GM23248 (cell line): Measurements from ENCODE around the gene REV3L. TPM values are rescaled to one million over a fixed set of nuclear protein-coding genes. Genes with fewer than 3 reads are reported as not detected.

Source experiments
- DNase-seq: peaks from one replicate; pipeline ENCODE4 v3.0.0-alpha.2; 2015
- H2AFZ ChIP-seq: fragments of 200-600 bp; sonication (generic); 2 replicates; pipeline ENCODE4 v1.6.1; 2016; ENCODE audit warnings: antibody characterized with exemption
- H3F3A ChIP-seq: fragments of 200-600 bp; sonication (generic); 2 replicates; pipeline ENCODE4 v1.6.1; 2016; ENCODE audit warnings: mild to moderate bottlenecking, antibody characterized with exemption, mixed run types; ENCODE audit not compliant: insufficient read depth
- H3K27ac ChIP-seq: fragments of 200-600 bp; sonication (generic); 2 replicates; pipeline ENCODE4 v1.5.1; 2016; ENCODE audit warnings: mild to moderate bottlenecking
- H3K27me3 ChIP-seq: fragments of 200-600 bp; sonication (generic); replicated peaks from 2 replicates; pipeline ENCODE4 v1.6.1; 2016; ENCODE audit warnings: mild to moderate bottlenecking; ENCODE audit not compliant: insufficient read depth
- H3K36me3 ChIP-seq: fragments of 200-600 bp; sonication (generic); 2 replicates; pipeline ENCODE4 v1.6.1; 2016; ENCODE audit warnings: low read depth, mild to moderate bottlenecking
- H3K4me1 ChIP-seq: fragments of 200-600 bp; sonication (generic); 2 replicates; pipeline ENCODE4 v1.6.1; 2016; ENCODE audit warnings: mild to moderate bottlenecking; ENCODE audit not compliant: insufficient read depth
- H3K4me2 ChIP-seq: fragments of 200-600 bp; sonication (generic); one replicate; pipeline ENCODE4 v1.6.1; 2016; ENCODE audit warnings: mild to moderate bottlenecking; ENCODE audit not compliant: unreplicated experiment
- H3K4me3 ChIP-seq: fragments of 200-600 bp; sonication (generic); 2 replicates; pipeline ENCODE4 v1.5.1; 2016; ENCODE audit warnings: mild to moderate bottlenecking
- H3K79me2 ChIP-seq: fragments of 200-600 bp; sonication (generic); 2 replicates; pipeline ENCODE4 v1.6.1; 2016; ENCODE audit warnings: mild to moderate bottlenecking; ENCODE audit not compliant: insufficient read depth
- H3K9ac ChIP-seq: fragments of 200-600 bp; sonication (generic); 2 replicates; pipeline ENCODE4 v1.6.1; 2016; ENCODE audit warnings: mild to moderate bottlenecking
- H3K9me2 ChIP-seq: fragments of 200-600 bp; sonication (generic); 2 replicates; pipeline ENCODE4 v1.6.1; 2016; ENCODE audit warnings: mixed run types, mild to moderate bottlenecking, moderate library complexity; ENCODE audit not compliant: insufficient read depth
- H3K9me3 ChIP-seq: fragments of 200-600 bp; sonication (generic); one replicate; pipeline ENCODE4 v1.6.1; 2017; ENCODE audit warnings: low read depth
- H4K20me1 ChIP-seq: fragments of 200-600 bp; sonication (generic); 2 replicates; pipeline ENCODE4 v1.6.0; 2016; ENCODE audit not compliant: insufficient read depth
- EZH2 ChIP-seq: fragments of 200-600 bp; sonication (generic); IDR thresholded peaks from 2 replicates; pipeline ENCODE4 v1.6.1; 2018; ENCODE audit warnings: antibody characterized with exemption, mild to moderate bottlenecking; ENCODE audit not compliant: insufficient read depth, poor library complexity, severe bottlenecking
- EZH2phosphoT487 ChIP-seq: fragments of 200-600 bp; sonication (generic); IDR thresholded peaks from 2 replicates; pipeline ENCODE4 v1.6.1; 2018; ENCODE audit warnings: antibody characterized with exemption, moderate library complexity, mild to moderate bottlenecking, low read depth; ENCODE audit not compliant: insufficient read depth
- WGBS, 2 experiments: methylation state at CpG; one replicate each; pipeline ENCODE4 v1.1.6; 2015 to 2017; ENCODE audit warnings: low lambda C conversion rate in 2 of 2, low coverage in 1 of 2; ENCODE audit errors: missing lambda C conversion rate in 2 of 2; 5-methylcytosine and 5-hydroxymethylcytosine counted together
- in situ Hi-C: fragments of 300-500 bp; cut with MboI; formaldehyde crosslinking; loops from 2 replicates; pipeline ENCODE4 v1.15.0; 2020
- polyA plus RNA-seq: library from polyadenylated mRNA; unstranded; fragments of >200 nt; fragmentation: Nextera tagmentation; extraction: Ambion mirVana; gene quantifications from 2 replicates; pipeline ENCODE4 v1.2.1, GENCODE V29; 2016
- total RNA-seq: library from RNA; depleted of rRNA; stranded (reverse); fragments of >200 nt; shearing (Covaris generic); gene quantifications from 2 replicates; pipeline ENCODE4 v1.2.3, GENCODE V29; 2014

The REV3L gene
- total and polyA plus RNA-seq, 2 experiments from 2014 or later: 25.0 to 25.1 TPM

DNA sequence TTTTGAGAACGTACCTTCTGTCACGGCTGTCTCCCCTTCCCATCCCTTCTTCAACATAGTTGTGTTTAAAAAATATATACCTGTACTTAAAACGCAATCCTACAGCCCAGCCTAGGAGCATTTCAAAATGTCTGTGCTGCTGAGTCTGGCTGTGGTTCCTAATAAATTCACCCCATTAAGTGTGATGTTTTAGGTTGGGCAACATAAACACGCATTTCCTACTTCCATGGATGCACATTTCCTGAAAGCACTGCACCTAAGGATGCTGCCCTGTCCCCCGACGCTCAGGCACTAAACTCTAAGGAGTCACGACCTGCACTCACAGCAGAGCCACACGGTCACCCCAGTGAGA is 1.2 kb downstream of the REV3L start:
- 1 to 2% methylated on average over 8 of the region's 8 CpGs for WGBS, 2 experiments
- Histone ChIP-seq H3K27me3 (no peaks in the 10 kb centered on the region), H3K4me3 (peak overlapping the region; percentile 91), H4K20me1 (no peaks in the 10 kb centered on the region), H3K9me3 (no peaks in the 10 kb centered on the region), H3K9me2 (no peaks in the 10 kb centered on the region), H3K79me2 (peaks cover 80% of the 10 kb centered on the region), H3K9ac (peak overlapping the region; percentile 98), H3K27ac (peak overlapping the region; percentile 98), H3K36me3 (no peaks in the 10 kb centered on the region), H2AFZ (0 out of 2 replicates have a peak overlapping the region, but pooled peaks have one; percentile 6), H3K4me1 (peaks cover 58% of the 10 kb centered on the region), H3K4me2 (peak overlapping the region; percentile 100), H3F3A (peaks cover 47% of the 10 kb centered on the region)
- in situ Hi-C loops: no loop called here
- TF ChIP-seq EZH2phosphoT487 (no peak), EZH2 (no peak)
- DNase-seq: no peak

DNA sequence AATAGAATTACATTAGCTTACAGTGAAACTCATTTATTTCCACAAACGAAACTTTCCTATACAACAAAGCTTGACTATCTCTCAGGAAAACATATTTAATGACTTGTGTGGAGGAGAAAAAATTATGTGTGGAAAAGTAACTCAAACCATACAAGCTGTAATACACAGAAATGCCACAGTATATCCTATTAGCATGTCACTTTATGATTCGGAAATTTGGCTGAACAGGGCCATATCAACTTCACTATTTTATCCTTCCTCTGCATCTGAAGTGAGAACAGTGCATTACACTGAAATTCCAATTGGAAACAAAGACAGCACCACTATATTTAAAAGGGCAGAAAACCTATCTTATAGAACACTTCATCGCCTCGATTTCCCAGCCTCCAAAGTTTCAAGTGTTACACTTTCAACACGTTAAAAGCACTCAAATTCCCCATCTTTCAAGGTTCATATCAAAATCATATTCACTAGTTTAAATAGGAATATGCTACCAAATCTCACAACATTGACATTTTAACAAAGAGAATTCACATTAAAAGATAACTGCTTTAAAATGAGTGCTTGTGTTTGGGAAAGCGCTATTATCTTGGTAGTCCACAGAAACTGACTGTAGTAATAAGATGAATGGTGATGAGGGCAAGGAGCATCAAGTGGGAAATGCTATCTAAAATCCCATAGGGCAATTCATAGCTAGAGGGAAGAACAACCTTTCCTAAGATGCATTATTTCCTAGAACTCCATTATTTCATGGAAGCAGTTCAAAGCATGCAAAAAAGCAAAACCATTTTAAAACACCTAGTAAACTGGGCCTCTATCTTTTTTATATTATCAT is 1.8 kb downstream of the REV3L start:
- H3K9me2 ChIP-seq: no peaks in the 10 kb centered on the region
- H3F3A ChIP-seq: peaks cover 42% of the 10 kb centered on the region
- H3K36me3 ChIP-seq: no peaks in the 10 kb centered on the region
- peak overlapping the region; percentile 98 for H3K9ac ChIP-seq
- H4K20me1 ChIP-seq: peaks cover 2% of the 10 kb centered on the region; the same call in 1 of the 2 replicates
- H3K27me3 ChIP-seq: no peaks in the 10 kb centered on the region
- peaks cover 80% of the 10 kb centered on the region for H3K79me2 ChIP-seq
- no peak for TF ChIP-seq EZH2
- TF ChIP-seq EZH2phosphoT487: no peak
- 2% methylated on average over 6 of the region's 6 CpGs for WGBS, 2 experiments
- peak overlapping the region; percentile 100 for H3K4me2 ChIP-seq
- no peak overlapping the region for H2AFZ ChIP-seq
- H3K27ac ChIP-seq: peak overlapping the region; percentile 98
- peak overlapping the region; percentile 91 for H3K4me3 ChIP-seq
- peak; percentile 35 for DNase-seq
- H3K9me3 ChIP-seq: no peaks in the 10 kb centered on the region
- in situ Hi-C loops: no loop called here
- H3K4me1 ChIP-seq: peaks cover 60% of the 10 kb centered on the region

DNA sequence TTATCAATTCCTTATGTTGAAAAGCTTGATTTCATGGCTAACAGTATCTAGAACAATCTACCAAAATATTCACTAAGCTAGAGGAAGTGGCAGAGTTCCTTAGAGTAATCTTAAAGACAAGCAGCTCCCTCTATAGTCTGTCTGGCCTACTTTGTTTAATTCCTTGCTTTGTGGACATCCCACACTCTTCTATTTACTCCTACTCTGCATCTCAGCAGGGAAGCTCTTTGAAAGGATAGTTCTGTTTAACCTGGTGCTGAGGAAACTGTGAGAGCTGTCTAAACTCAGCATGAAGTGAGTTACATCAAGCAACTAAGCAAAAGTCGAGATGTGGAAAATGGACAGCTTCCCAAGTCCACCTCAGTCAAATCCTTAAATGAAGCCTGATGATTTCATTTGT is 4.3 kb downstream of the REV3L start:
- Histone ChIP-seq H4K20me1 (peaks cover 4% of the 10 kb centered on the region; the same call in 1 of the 2 replicates), H3K27ac (peak overlapping the region; percentile 98), H3K9ac (peak overlapping the region; percentile 98)

DNA sequence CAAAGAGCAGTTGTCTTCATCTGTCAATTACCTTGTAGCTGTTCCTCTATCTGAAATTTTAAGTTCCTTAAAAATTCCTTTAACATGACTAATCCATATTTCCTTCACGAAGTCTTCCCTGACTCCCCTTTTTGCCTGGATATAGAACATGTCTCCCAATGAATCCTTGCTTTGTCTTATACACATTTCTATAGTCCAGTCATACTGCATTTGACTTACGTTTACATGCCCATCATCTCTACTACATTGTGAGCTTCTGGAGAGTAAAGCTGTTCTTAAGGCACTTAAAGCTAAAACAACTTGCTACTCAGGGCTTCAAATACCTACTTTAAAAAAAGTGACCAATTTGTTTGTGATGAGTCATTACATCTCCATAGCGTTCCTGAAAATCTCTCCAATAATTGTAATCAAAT is 4.9 kb downstream of the REV3L start:
- H3K9me2 ChIP-seq: no peaks in the 10 kb centered on the region
- no peaks in the 10 kb centered on the region for H3K36me3 ChIP-seq
- H3K27ac ChIP-seq: peak overlapping the region; percentile 98
- H2AFZ ChIP-seq: no peak overlapping the region
- in situ Hi-C loops: no loop called here
- H3K4me3 ChIP-seq: peak overlapping the region; percentile 37
- H3K9me3 ChIP-seq: no peaks in the 10 kb centered on the region
- H3K4me1 ChIP-seq: peaks cover 44% of the 10 kb centered on the region
- H3K4me2 ChIP-seq: peak overlapping the region; percentile 64
- peaks cover 26% of the 10 kb centered on the region; the same call in 1 of the 2 replicates for H3F3A ChIP-seq
- WGBS, 2 experiments: 5% methylated on average over 3 of the region's 3 CpGs
- H3K27me3 ChIP-seq: no peaks in the 10 kb centered on the region
- DNase-seq: peak; percentile 61
- peaks cover 93% of the 10 kb centered on the region for H3K79me2 ChIP-seq
- TF ChIP-seq EZH2 (no peak), EZH2phosphoT487 (no peak)
- H3K9ac ChIP-seq: 0 out of 2 replicates have a peak overlapping the region, but pooled peaks have one; percentile 7
- peaks cover 4% of the 10 kb centered on the region; the same call in 1 of the 2 replicates for H4K20me1 ChIP-seq

More for the DNA sequence above, 4.3 kb downstream of the REV3L start:
- no peaks in the 10 kb centered on the region for H3K9me2 ChIP-seq
- peak; percentile 78 for DNase-seq
- H3K4me3 ChIP-seq: peak overlapping the region; percentile 91
- H3K4me1 ChIP-seq: peaks cover 44% of the 10 kb centered on the region
- in situ Hi-C loops: no loop called here
- H3K36me3 ChIP-seq: no peaks in the 10 kb centered on the region
- no peak overlapping the region for H2AFZ ChIP-seq
- peaks cover 26% of the 10 kb centered on the region; the same call in 1 of the 2 replicates for H3F3A ChIP-seq
- 0% methylated on average over 1 of the region's 1 CpG for WGBS, 2 experiments
- no peaks in the 10 kb centered on the region for H3K9me3 ChIP-seq
- peaks cover 86% of the 10 kb centered on the region for H3K79me2 ChIP-seq
- peak overlapping the region; percentile 100 for H3K4me2 ChIP-seq
- TF ChIP-seq EZH2phosphoT487: no peak
- no peaks in the 10 kb centered on the region for H3K27me3 ChIP-seq
